Cardiac muscle cell (in vitro differentiated cells and primary cell): ENCODE measurements around the gene LPCAT2. TPM values are rescaled to one million over a fixed set of nuclear protein-coding genes. Genes with fewer than 3 reads are reported as not detected.

Experiments used
- DNase-seq, 2 donors: peaks; one replicate each; pipeline versions ENCODE4 v3.0.0 to v3.0.0-alpha.2; 2010 to 2017; ENCODE audit warnings: low read depth in 1 of 2, low spot score in 1 of 2
- H3K27ac ChIP-seq: fragments of 200-600 bp; sonication (generic); 2 replicates; pipeline ENCODE4 v1.5.1; 2016
- H3K27me3 ChIP-seq: fragments of 200-600 bp; sonication (generic); 2 replicates; pipeline ENCODE4 v1.6.0; 2016; ENCODE audit warnings: control low read depth
- H3K36me3 ChIP-seq: fragments of 200-600 bp; sonication (generic); 2 replicates; pipeline ENCODE4 v1.5.1; 2016; ENCODE audit warnings: control low read depth
- H3K4me1 ChIP-seq: fragments of 200-600 bp; sonication (generic); 2 replicates; pipeline ENCODE4 v1.8.1; 2017; ENCODE audit warnings: low read depth, mild to moderate bottlenecking, mixed run types
- H3K4me3 ChIP-seq: fragments of 200-600 bp; sonication (generic); 2 replicates; pipeline ENCODE4 v1.5.1; 2016; ENCODE audit warnings: mild to moderate bottlenecking
- H3K9me3 ChIP-seq: fragments of 200-600 bp; sonication (generic); 2 replicates; pipeline ENCODE4 v1.5.1; 2017; ENCODE audit warnings: low read depth, mild to moderate bottlenecking, control low read depth
- polyA plus RNA-seq: library from polyadenylated mRNA; unstranded; fragments of >200 nt; fragmentation: Nextera tagmentation; extraction: Ambion mirVana; gene quantifications from 2 replicates; pipeline ENCODE4 v1.2.1, GENCODE V29; 2016
- total RNA-seq: library from RNA; depleted of rRNA; stranded (reverse); fragments of >200 nt; gene quantifications from 2 replicates; pipeline ENCODE4 v1.2.3, GENCODE V29; 2016
- TF ChIP-seq, protein P1 (sequence below): IDR thresholded peaks from 2 replicates; pipeline ENCODE4 v1.5.1; 2012; ENCODE audit warnings: low read depth, mild to moderate bottlenecking, low read length

Gene LPCAT2
- total and polyA plus RNA-seq, 2 experiments from 2014 or later, result 4.0 to 6.2 TPM

DNA sequence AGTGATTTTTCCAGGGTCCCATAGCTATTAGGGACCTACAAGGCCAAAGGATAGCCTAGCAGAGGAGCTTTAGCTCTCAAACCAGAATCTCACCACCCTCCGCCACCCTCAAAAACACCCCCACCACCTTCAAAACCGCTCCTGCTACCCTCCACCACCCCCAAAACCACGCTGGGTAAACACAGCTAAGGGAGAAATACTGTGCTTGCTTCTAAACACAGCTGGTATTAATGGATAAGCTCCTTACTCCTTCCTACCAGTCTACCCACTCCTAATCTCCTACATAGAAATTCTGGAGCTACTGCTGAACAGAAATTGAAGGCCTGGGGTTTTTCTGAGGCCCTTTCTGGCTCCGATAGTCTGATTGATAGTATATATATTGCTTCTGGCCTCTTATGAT, 2.2 kb upstream of the LPCAT2 start:
- H3K4me3 ChIP-seq, result no peak overlapping the region
- H3K9me3 ChIP-seq, result no peaks in the 10 kb centered on the region
- peaks cover 14% of the 10 kb centered on the region for H3K4me1 ChIP-seq
- no peaks in the 10 kb centered on the region for H3K36me3 ChIP-seq
- peaks cover 9% of the 10 kb centered on the region for H3K27me3 ChIP-seq
- DNase-seq, result no peak
- TF ChIP-seq, protein P1, sequence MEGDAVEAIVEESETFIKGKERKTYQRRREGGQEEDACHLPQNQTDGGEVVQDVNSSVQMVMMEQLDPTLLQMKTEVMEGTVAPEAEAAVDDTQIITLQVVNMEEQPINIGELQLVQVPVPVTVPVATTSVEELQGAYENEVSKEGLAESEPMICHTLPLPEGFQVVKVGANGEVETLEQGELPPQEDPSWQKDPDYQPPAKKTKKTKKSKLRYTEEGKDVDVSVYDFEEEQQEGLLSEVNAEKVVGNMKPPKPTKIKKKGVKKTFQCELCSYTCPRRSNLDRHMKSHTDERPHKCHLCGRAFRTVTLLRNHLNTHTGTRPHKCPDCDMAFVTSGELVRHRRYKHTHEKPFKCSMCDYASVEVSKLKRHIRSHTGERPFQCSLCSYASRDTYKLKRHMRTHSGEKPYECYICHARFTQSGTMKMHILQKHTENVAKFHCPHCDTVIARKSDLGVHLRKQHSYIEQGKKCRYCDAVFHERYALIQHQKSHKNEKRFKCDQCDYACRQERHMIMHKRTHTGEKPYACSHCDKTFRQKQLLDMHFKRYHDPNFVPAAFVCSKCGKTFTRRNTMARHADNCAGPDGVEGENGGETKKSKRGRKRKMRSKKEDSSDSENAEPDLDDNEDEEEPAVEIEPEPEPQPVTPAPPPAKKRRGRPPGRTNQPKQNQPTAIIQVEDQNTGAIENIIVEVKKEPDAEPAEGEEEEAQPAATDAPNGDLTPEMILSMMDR, result no peak
- H3K27ac ChIP-seq, result no peak overlapping the region

GRCh38 chr16:55508271-55508921, 476 bp upstream of the LPCAT2 start:
- peaks cover under 1% of the 10 kb centered on the region for H3K4me1 ChIP-seq
- no peak for DNase-seq
- TF ChIP-seq, protein P1, result no peak
- H3K9me3 ChIP-seq, result no peaks in the 10 kb centered on the region
- H3K27ac ChIP-seq, result no peak overlapping the region
- H3K4me3 ChIP-seq, result no peak overlapping the region
- peaks cover 9% of the 10 kb centered on the region for H3K27me3 ChIP-seq
- no peaks in the 10 kb centered on the region for H3K36me3 ChIP-seq

DNA sequence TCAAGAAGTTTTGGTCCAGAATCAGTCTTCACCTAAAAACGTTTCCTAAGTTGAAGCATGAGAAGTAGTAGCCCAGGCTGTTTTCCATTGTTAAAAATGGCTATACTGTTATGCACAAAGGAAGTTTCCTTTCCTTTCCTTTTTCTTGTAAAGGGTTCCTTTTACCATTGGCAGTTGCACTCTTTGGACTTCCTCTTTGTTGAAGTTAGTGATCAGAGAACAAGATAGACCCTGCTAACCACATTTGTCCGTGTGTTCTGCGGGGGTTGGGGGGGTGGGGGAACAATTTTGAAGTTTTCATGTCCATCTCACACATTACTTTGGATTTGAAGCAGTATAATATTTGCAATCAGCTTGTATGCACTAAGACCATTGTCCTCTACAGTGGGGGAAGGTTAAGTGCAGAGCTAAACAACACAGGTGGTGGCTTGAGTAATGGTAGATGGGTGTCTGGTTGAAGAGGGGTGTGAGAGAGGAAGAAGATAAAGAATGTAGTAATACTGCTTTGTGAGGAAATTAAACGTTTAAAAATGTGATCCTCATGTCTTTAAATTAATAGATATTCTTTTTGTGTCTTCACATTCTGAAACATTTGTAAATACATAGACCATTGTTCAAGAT, 1.4 kb downstream of the LPCAT2 start:
- H3K27me3 ChIP-seq, result peaks cover 9% of the 10 kb centered on the region
- no peak overlapping the region for H3K4me3 ChIP-seq
- H3K4me1 ChIP-seq, result no peaks in the 10 kb centered on the region
- no peaks in the 10 kb centered on the region for H3K36me3 ChIP-seq
- no peak overlapping the region for H3K27ac ChIP-seq
- no peak for DNase-seq
- TF ChIP-seq, protein P1, result no peak
- no peaks in the 10 kb centered on the region for H3K9me3 ChIP-seq

- Histone ChIP-seq H3K9me3 (no peaks in the 10 kb centered on the region), H3K27ac (no peak overlapping the region)
- DNase-seq, result no peak
These were observed 4.1 kb downstream of the LPCAT2 start for GRCh38 chr16:55512941-55513340.

GRCh38 chr16:55513616-55514015, 4.7 kb downstream of the LPCAT2 start:
- Histone ChIP-seq H3K36me3 (no peaks in the 10 kb centered on the region), H3K4me1 (no peaks in the 10 kb centered on the region), H3K27ac (no peak overlapping the region), H3K27me3 (peaks cover 9% of the 10 kb centered on the region), H3K4me3 (no peak overlapping the region), H3K9me3 (no peaks in the 10 kb centered on the region)
- DNase-seq, result no peak
- TF ChIP-seq, protein P1, result peak; percentile 16

More at GRCh38 chr16:55512941-55513340, 4.1 kb downstream of the LPCAT2 start:
- Histone ChIP-seq H3K4me1 (no peaks in the 10 kb centered on the region), H3K27me3 (peaks cover 9% of the 10 kb centered on the region), H3K36me3 (no peaks in the 10 kb centered on the region), H3K4me3 (no peak overlapping the region)
- TF ChIP-seq, protein P1, result no peak
